HepG2 (cell line): ENCODE measurements around the gene NRP1. TPM values are rescaled to one million over a fixed set of nuclear protein-coding genes. Genes with fewer than 3 reads are reported as not detected.

ENCODE experiments used
- BHLHE40 ChIP-seq: IDR thresholded peaks from 2 replicates; pipeline ENCODE4 v1.6.1; 2011; ENCODE audit warnings: low read length, improper control_type of control experiment
- ELF1 ChIP-seq: sonication (generic); formaldehyde crosslinking; IDR thresholded peaks from 2 replicates; pipeline ENCODE4 v1.4.0; 2020; ENCODE audit warnings: missing genetic modification reagents
- FOXP1 ChIP-seq, 2 experiments: fragments of 450-650 bp in 1 of 2; IDR thresholded peaks; 2 replicates each; pipeline ENCODE4 v1.6.1; 2017 to 2018; ENCODE audit warnings: antibody characterized with exemption in 1 of 2
- GATAD1 ChIP-seq: IDR thresholded peaks from 2 replicates; pipeline ENCODE4 v1.6.1; 2016; ENCODE audit warnings: missing genetic modification reagents, missing compliant biosample characterization
- HMG20A ChIP-seq: IDR thresholded peaks from 2 replicates; pipeline ENCODE4 v1.6.1; 2016; ENCODE audit warnings: borderline replicate concordance
- HNRNPLL ChIP-seq: fragments of 200-400 bp; formaldehyde crosslinking; IDR thresholded peaks from 2 replicates; pipeline ENCODE4 v1.6.1; 2017; ENCODE audit warnings: mild to moderate bottlenecking, low read depth, low read length; ENCODE audit not compliant: poor library complexity, severe bottlenecking
- ISL2 ChIP-seq: sonication (generic); formaldehyde crosslinking; IDR thresholded peaks from 2 replicates; pipeline ENCODE4 v1.5.0; 2020; ENCODE audit warnings: missing genetic modification reagents
- KAT2B ChIP-seq: fragments of 150-350 bp; IDR thresholded peaks from 2 replicates; pipeline ENCODE4 v1.6.1; 2014; ENCODE audit warnings: low read depth, low read length, borderline replicate concordance
- LCORL ChIP-seq, 2 experiments: fragments of 450-650 bp in 1 of 2; sonication (generic) in 1 of 2; formaldehyde crosslinking in 1 of 2; IDR thresholded peaks; 2 replicates each; pipeline versions ENCODE4 v1.5.0 to v1.6.1; 2017 to 2020; ENCODE audit warnings: antibody characterized with exemption in 1 of 2, missing genetic modification reagents in 1 of 2
- MED1 ChIP-seq: sonication (generic); formaldehyde crosslinking; IDR thresholded peaks from 2 replicates; pipeline ENCODE4 v1.4.0; 2020; ENCODE audit warnings: missing genetic modification reagents
- MEIS2 ChIP-seq: sonication (generic); formaldehyde crosslinking; IDR thresholded peaks from 2 replicates; pipeline ENCODE4 v1.9.0; 2021; ENCODE audit warnings: mild to moderate bottlenecking, missing genetic modification reagents
- MXD3 ChIP-seq: IDR thresholded peaks from 2 replicates; pipeline ENCODE4 v1.6.1; 2016; ENCODE audit warnings: mild to moderate bottlenecking, missing biosample characterization, missing genetic modification reagents
- NCOA2 ChIP-seq: sonication (generic); formaldehyde crosslinking; IDR thresholded peaks from 2 replicates; pipeline ENCODE4 v1.8.0; 2022; ENCODE audit warnings: inconsistent platforms
- NFATC3 ChIP-seq: sonication (generic); formaldehyde crosslinking; IDR thresholded peaks from 2 replicates; pipeline ENCODE4 v1.5.1; 2020; ENCODE audit warnings: mild to moderate bottlenecking, missing genetic modification reagents
- PHF21A ChIP-seq: sonication (generic); formaldehyde crosslinking; IDR thresholded peaks from 2 replicates; pipeline ENCODE4 v1.5.0; 2020; ENCODE audit warnings: mild to moderate bottlenecking, missing genetic modification reagents
- PHF8 ChIP-seq: sonication (generic); formaldehyde crosslinking; IDR thresholded peaks from 2 replicates; pipeline ENCODE4 v1.5.0; 2020; ENCODE audit warnings: missing genetic modification reagents
- PRMT3 ChIP-seq: sonication (generic); formaldehyde crosslinking; IDR thresholded peaks from 2 replicates; pipeline ENCODE4 v1.8.1; 2022; ENCODE audit warnings: low read depth, mild to moderate bottlenecking, moderate library complexity, missing genetic modification reagents, borderline replicate concordance
- TOPORS ChIP-seq: sonication (generic); formaldehyde crosslinking; IDR thresholded peaks from 2 replicates; pipeline ENCODE4 v1.8.0; 2023; ENCODE audit warnings: mild to moderate bottlenecking, missing genetic modification reagents
- ZBTB20 ChIP-seq: sonication (generic); formaldehyde crosslinking; IDR thresholded peaks from 2 replicates; pipeline ENCODE4 v1.8.1; 2023; ENCODE audit warnings: missing genetic modification reagents, low read depth, mild to moderate bottlenecking, borderline replicate concordance
- ZFP36L1 ChIP-seq: sonication (generic); formaldehyde crosslinking; IDR thresholded peaks from 2 replicates; pipeline ENCODE4 v1.8.0; 2022; ENCODE audit warnings: mild to moderate bottlenecking, missing genetic modification reagents, moderate library complexity
- ZNF317 ChIP-seq: sonication (generic); formaldehyde crosslinking; IDR thresholded peaks from 2 replicates; pipeline ENCODE4 v1.5.0; 2020; ENCODE audit warnings: mild to moderate bottlenecking, missing genetic modification reagents
- ZNF572 ChIP-seq: sonication (generic); formaldehyde crosslinking; IDR thresholded peaks from 2 replicates; pipeline ENCODE4 v1.5.1; 2020; ENCODE audit warnings: mild to moderate bottlenecking, missing genetic modification reagents
- ZNF678 ChIP-seq: sonication (generic); formaldehyde crosslinking; IDR thresholded peaks from 2 replicates; pipeline ENCODE4 v1.4.0; 2020; ENCODE audit warnings: mild to moderate bottlenecking, missing genetic modification reagents
- polyA plus RNA-seq, 8 experiments: library from polyadenylated mRNA; depleted of rRNA in 3 of 8; stranded (reverse) in 7 of 8; unstranded in 1 of 8; fragments of >200 nt; fragmentation: Illumina TruSeq in 4 of 8; extraction: Trizol in 4 of 8; gene quantifications; 2 replicates each; pipeline versions ENCODE4 v1.2.1 to v1.2.3, GENCODE V29; 2011 to 2016; ENCODE audit warnings: low read depth in 4 of 8, missing spikeins in 1 of 8, mixed read lengths in 1 of 8; ENCODE audit not compliant: insufficient read depth in 1 of 8
- total RNA-seq, 5 experiments: library from RNA; depleted of rRNA; stranded (reverse); fragments of >200 nt; fragmentation: Illumina TruSeq; extraction: Trizol; gene quantifications; 2 replicates each; pipeline ENCODE4 v1.2.3, GENCODE V29; 2016; ENCODE audit warnings: low read depth in 1 of 5
- TF ChIP-seq, protein P1 (sequence below): sonication (generic); formaldehyde crosslinking; IDR thresholded peaks from 2 replicates; pipeline ENCODE4 v1.4.0; 2020; ENCODE audit warnings: missing genetic modification reagents
- TF ChIP-seq, protein P2 (sequence below), 2 experiments: fragments of 450-650 bp in 1 of 2; sonication (generic) in 1 of 2; formaldehyde crosslinking; IDR thresholded peaks; 2 replicates each; pipeline versions ENCODE4 v1.5.0 to v1.8.0; 2020 to 2022; ENCODE audit warnings: mild to moderate bottlenecking in 1 of 2, missing genetic modification reagents in 1 of 2

The NRP1 gene
- total and polyA plus RNA-seq, 2 of the 13 experiments (the other 11 are each of a cell fraction or from before 2014, with no cell fraction given), result 5.3 to 5.8 TPM

DNA sequence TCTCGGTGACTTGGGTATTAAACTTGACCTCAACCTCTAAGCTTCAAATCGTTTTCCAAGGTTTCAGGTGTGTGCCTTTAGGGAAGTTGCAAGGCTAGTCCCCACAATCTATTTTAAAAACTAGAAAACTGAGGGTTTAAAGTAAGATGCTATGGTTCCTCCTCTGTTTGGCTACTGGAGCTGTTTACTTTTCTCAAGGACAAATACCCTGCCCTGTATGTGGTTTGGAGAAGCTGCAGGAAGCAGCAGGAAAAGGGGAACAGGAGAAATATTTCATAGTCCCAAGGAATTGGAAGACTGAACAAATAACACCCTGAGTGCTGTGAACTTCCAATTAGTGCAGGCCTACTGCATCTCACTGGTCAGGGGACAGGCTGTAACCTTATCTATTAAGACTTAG is 135.9 kb downstream of the NRP1 start (continued):
- TF ChIP-seq, protein P1, sequence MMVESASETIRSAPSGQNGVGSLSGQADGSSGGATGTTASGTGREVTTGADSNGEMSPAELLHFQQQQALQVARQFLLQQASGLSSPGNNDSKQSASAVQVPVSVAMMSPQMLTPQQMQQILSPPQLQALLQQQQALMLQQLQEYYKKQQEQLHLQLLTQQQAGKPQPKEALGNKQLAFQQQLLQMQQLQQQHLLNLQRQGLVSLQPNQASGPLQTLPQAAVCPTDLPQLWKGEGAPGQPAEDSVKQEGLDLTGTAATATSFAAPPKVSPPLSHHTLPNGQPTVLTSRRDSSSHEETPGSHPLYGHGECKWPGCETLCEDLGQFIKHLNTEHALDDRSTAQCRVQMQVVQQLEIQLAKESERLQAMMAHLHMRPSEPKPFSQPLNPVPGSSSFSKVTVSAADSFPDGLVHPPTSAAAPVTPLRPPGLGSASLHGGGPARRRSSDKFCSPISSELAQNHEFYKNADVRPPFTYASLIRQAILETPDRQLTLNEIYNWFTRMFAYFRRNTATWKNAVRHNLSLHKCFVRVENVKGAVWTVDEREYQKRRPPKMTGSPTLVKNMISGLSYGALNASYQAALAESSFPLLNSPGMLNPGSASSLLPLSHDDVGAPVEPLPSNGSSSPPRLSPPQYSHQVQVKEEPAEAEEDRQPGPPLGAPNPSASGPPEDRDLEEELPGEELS (CRISPR knock-in tag), result peak; percentile 24; the same call in 1 of the 2 replicates
- TF ChIP-seq ISL2 (peak; percentile 36; the same call in 1 of the 2 replicates), KAT2B (no peak), MED1 (CRISPR knock-in tag) (peak; percentile 49; the same call in 1 of the 2 replicates), HNRNPLL (no peak), MXD3 (CRISPR knock-in tag) (no peak), LCORL (IDR thresholded peaks at IDR 0.05) (no peak), LCORL (CRISPR knock-in tag; IDR thresholded peaks at IDR 0.05) (0 out of 2 replicates have a peak, but pooled peaks have one; percentile 34), ZNF317 (CRISPR knock-in tag) (no peak), ELF1 (CRISPR knock-in tag) (no peak), PHF21A (CRISPR knock-in tag) (peak; percentile 22; the same call in 1 of the 2 replicates), ZBTB20 (CRISPR knock-in tag) (no peak), ZFP36L1 (CRISPR knock-in tag) (no peak), GATAD1 (CRISPR knock-in tag) (no peak), TOPORS (no peak), ZNF678 (CRISPR knock-in tag) (no peak), PHF8 (CRISPR knock-in tag) (no peak), FOXP1 (IDR thresholded peaks at IDR 0.05) (no peak), FOXP1 (CRISPR knock-in tag; IDR thresholded peaks at IDR 0.05) (0 out of 2 replicates have a peak, but pooled peaks have one; percentile 27), HMG20A (CRISPR knock-in tag) (peak; percentile 57; the same call in 1 of the 2 replicates), BHLHE40 (no peak), NFATC3 (CRISPR knock-in tag) (no peak), ZNF572 (CRISPR knock-in tag) (no peak), MEIS2 (CRISPR knock-in tag) (no peak), PRMT3 (CRISPR knock-in tag) (no peak), NCOA2 (peak; percentile 49)
- TF ChIP-seq, protein P2, sequence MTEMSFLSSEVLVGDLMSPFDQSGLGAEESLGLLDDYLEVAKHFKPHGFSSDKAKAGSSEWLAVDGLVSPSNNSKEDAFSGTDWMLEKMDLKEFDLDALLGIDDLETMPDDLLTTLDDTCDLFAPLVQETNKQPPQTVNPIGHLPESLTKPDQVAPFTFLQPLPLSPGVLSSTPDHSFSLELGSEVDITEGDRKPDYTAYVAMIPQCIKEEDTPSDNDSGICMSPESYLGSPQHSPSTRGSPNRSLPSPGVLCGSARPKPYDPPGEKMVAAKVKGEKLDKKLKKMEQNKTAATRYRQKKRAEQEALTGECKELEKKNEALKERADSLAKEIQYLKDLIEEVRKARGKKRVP (CRISPR knock-in tag; IDR thresholded peaks at IDR 0.05), result peak in 1 of 2 experiments; percentile 28; a peak in 1 of 4 replicates
